SJSA1 (cell line): ENCODE results near the gene AP1M2. TPM values are rescaled to one million over a fixed set of nuclear protein-coding genes. Genes with fewer than 3 reads are reported as not detected.
"Not testable (repeated sequence)": the region's sequence is repeated elsewhere in the genome, so short reads cannot be mapped to it uniquely, and the experiment has no call there.

Source experiments
- DNase-seq, 2 experiments: peaks; one replicate each; pipeline ENCODE4 v3.0.0-alpha.2; 2015 to 2020; ENCODE audit warnings: low spot score in 2 of 2, low read depth in 1 of 2
- H3K27ac ChIP-seq: fragments of 250-450 bp; sonication (Bioruptor Pico); 2 replicates; pipeline ENCODE4 v1.5.1; 2020; ENCODE audit warnings: mild to moderate bottlenecking, moderate library complexity
- H3K27me3 ChIP-seq: fragments of 250-450 bp; sonication (Bioruptor Pico); replicated peaks from 2 replicates; pipeline ENCODE4 v1.5.1; 2020; ENCODE audit warnings: mild to moderate bottlenecking, moderate library complexity
- H3K36me3 ChIP-seq: fragments of 250-450 bp; sonication (Bioruptor Pico); 2 replicates; pipeline ENCODE4 v1.5.1; 2020; ENCODE audit warnings: mild to moderate bottlenecking
- H3K4me1 ChIP-seq: fragments of 250-450 bp; sonication (Bioruptor Pico); replicated peaks from 2 replicates; pipeline ENCODE4 v1.6.1; 2021; ENCODE audit warnings: mild to moderate bottlenecking
- H3K4me3 ChIP-seq: fragments of 250-450 bp; sonication (Bioruptor Pico); 2 replicates; pipeline ENCODE4 v1.5.1; 2020; ENCODE audit warnings: mild to moderate bottlenecking
- H3K9me3 ChIP-seq: fragments of 250-450 bp; sonication (Bioruptor Pico); replicated peaks from 2 replicates; pipeline ENCODE4 v1.5.1; 2020; ENCODE audit warnings: mild to moderate bottlenecking
- total RNA-seq: library from RNA; depleted of rRNA; stranded (reverse); fragments of >200 nt; shearing (Covaris generic); gene quantifications from 2 replicates; pipeline ENCODE4 v1.2.3, GENCODE V29; 2014

Gene AP1M2
- total RNA-seq, 1 experiment from 2014 or later, result 9.9 TPM

- H3K27me3 ChIP-seq, result no peaks in the 10 kb centered on the region
- no peaks in the 10 kb centered on the region for H3K9me3 ChIP-seq
- DNase-seq, result no peak
- H3K4me1 ChIP-seq, result no peaks in the 10 kb centered on the region
- no peak overlapping the region for H3K4me3 ChIP-seq
- H3K27ac ChIP-seq, result no peak overlapping the region
- H3K36me3 ChIP-seq, result peaks cover 77% of the 10 kb centered on the region
These were observed 36.8 kb downstream of the AP1M2 start for GRCh38 chr19:10550336-10550735.

GRCh38 chr19:10549733-10550132 lies 37.4 kb downstream of the AP1M2 start:
- no peak for DNase-seq
- Histone ChIP-seq H3K4me1 (peaks cover 3% of the 10 kb centered on the region), H3K4me3 (no peak overlapping the region), H3K27ac (no peak overlapping the region), H3K27me3 (no peaks in the 10 kb centered on the region), H3K36me3 (peaks cover 71% of the 10 kb centered on the region), H3K9me3 (no peaks in the 10 kb centered on the region)

- no peaks in the 10 kb centered on the region for H3K27me3 ChIP-seq
- DNase-seq, result no peak
- H3K4me3 ChIP-seq, result no peak overlapping the region
- H3K4me1 ChIP-seq, result peaks cover 8% of the 10 kb centered on the region
- no peaks in the 10 kb centered on the region for H3K9me3 ChIP-seq
- no peak overlapping the region for H3K27ac ChIP-seq
- peaks cover 65% of the 10 kb centered on the region for H3K36me3 ChIP-seq
These were observed 38.3 kb downstream of the AP1M2 start for GRCh38 chr19:10548746-10549276.

- H3K9me3 ChIP-seq, result 0 out of 2 replicates have a peak, but pooled peaks cover 6% of the 10 kb centered on the region
- H3K27ac ChIP-seq, result no peak overlapping the region
- peaks cover 47% of the 10 kb centered on the region for H3K36me3 ChIP-seq
- H3K4me1 ChIP-seq, result peaks cover 12% of the 10 kb centered on the region
- DNase-seq, result no peak
- no peak overlapping the region for H3K4me3 ChIP-seq
- H3K27me3 ChIP-seq, result no peaks in the 10 kb centered on the region
These were observed 40.3 kb downstream of the AP1M2 start for GRCh38 chr19:10546817-10547216.

- Histone ChIP-seq H3K9me3 (0 out of 2 replicates have a peak, but pooled peaks cover 6% of the 10 kb centered on the region), H3K4me3 (peak overlapping the region; percentile 100), H3K4me1 (peaks cover 12% of the 10 kb centered on the region), H3K27me3 (no peaks in the 10 kb centered on the region), H3K27ac (no peak overlapping the region), H3K36me3 (peaks cover 31% of the 10 kb centered on the region)
- DNase-seq, result no peak
These were observed 42.3 kb downstream of the AP1M2 start for GRCh38 chr19:10544753-10545251.

- H3K27ac ChIP-seq, result peak overlapping the region; percentile 64
- H3K4me3 ChIP-seq, result peak overlapping the region; percentile 100
- H3K4me1 ChIP-seq, result peaks cover 12% of the 10 kb centered on the region
- H3K36me3 ChIP-seq, result peaks cover 26% of the 10 kb centered on the region
- no peak for DNase-seq
- H3K27me3 ChIP-seq, result no peaks in the 10 kb centered on the region
- H3K9me3 ChIP-seq, result 0 out of 2 replicates have a peak, but pooled peaks cover 6% of the 10 kb centered on the region
These were observed 42.8 kb downstream of the AP1M2 start for GRCh38 chr19:10544242-10544752.

- Histone ChIP-seq H3K27me3 (no peaks in the 10 kb centered on the region), H3K9me3 (0 out of 2 replicates have a peak, but pooled peaks cover 6% of the 10 kb centered on the region), H3K4me1 (peaks cover 12% of the 10 kb centered on the region), H3K4me3 (peak within 1 kb of the TSS; percentile 100), H3K36me3 (peaks cover 19% of the 10 kb centered on the region), H3K27ac (peak within 1 kb of the TSS; percentile 64)
- DNase-seq, result peak; percentile 67 to 74
These were observed 43.5 kb downstream of the AP1M2 start, which contains the start of gene ATG4D for GRCh38 chr19:10543420-10544241. ATG4D (plus strand) TSS chr19:10543904; CDS start chr19:10544091, 187 bp downstream.

GRCh38 chr19:10543059-10543419 lies 44.1 kb downstream of the AP1M2 start:
- no peak overlapping the region for H3K27ac ChIP-seq
- peaks cover 12% of the 10 kb centered on the region for H3K4me1 ChIP-seq
- peaks cover 15% of the 10 kb centered on the region for H3K36me3 ChIP-seq
- no peak for DNase-seq
- H3K27me3 ChIP-seq, result no peaks in the 10 kb centered on the region
- peak overlapping the region; percentile 100; the same call in 1 of the 2 replicates for H3K4me3 ChIP-seq
- 0 out of 2 replicates have a peak, but pooled peaks cover 6% of the 10 kb centered on the region for H3K9me3 ChIP-seq

- not testable (repeated sequence) for DNase-seq, H3K4me1 ChIP-seq, H3K36me3 ChIP-seq, H3K4me3 ChIP-seq, H3K9me3 ChIP-seq, H3K27ac ChIP-seq, H3K27me3 ChIP-seq
These were observed 48.1 kb downstream of the AP1M2 start for GRCh38 chr19:10539016-10539415.

GRCh38 chr19:10538204-10538983 lies 48.7 kb downstream of the AP1M2 start:
- H3K36me3 ChIP-seq, result no peaks in the 10 kb centered on the region

GRCh38 chr19:10537668-10538067 lies 49.4 kb downstream of the AP1M2 start:
- no peaks in the 10 kb centered on the region for H3K36me3 ChIP-seq
- no peak for DNase-seq
- no peak overlapping the region for H3K27ac ChIP-seq
- H3K27me3 ChIP-seq, result 0 out of 2 replicates have a peak, but pooled peaks cover 5% of the 10 kb centered on the region
- no peak overlapping the region for H3K4me3 ChIP-seq
- H3K4me1 ChIP-seq, result 0 out of 2 replicates have a peak, but pooled peaks cover 4% of the 10 kb centered on the region
- 0 out of 2 replicates have a peak, but pooled peaks cover 2% of the 10 kb centered on the region for H3K9me3 ChIP-seq

More at GRCh38 chr19:10538204-10538983, 48.7 kb downstream of the AP1M2 start:
- Histone ChIP-seq H3K27me3 (0 out of 2 replicates have a peak, but pooled peaks cover 5% of the 10 kb centered on the region), H3K4me3 (no peak overlapping the region), H3K9me3 (0 out of 2 replicates have a peak, but pooled peaks cover 6% of the 10 kb centered on the region), H3K4me1 (peaks cover 6% of the 10 kb centered on the region), H3K27ac (no peak overlapping the region)
- DNase-seq, result no peak

GRCh38 chr19:10535613-10536012 lies 51.5 kb downstream of the AP1M2 start:
- H3K4me3 ChIP-seq, result no peak overlapping the region
- no peaks in the 10 kb centered on the region for H3K36me3 ChIP-seq
- H3K9me3 ChIP-seq, result 0 out of 2 replicates have a peak, but pooled peaks cover 2% of the 10 kb centered on the region
- 0 out of 2 replicates have a peak, but pooled peaks cover 4% of the 10 kb centered on the region for H3K4me1 ChIP-seq
- no peak overlapping the region for H3K27ac ChIP-seq
- DNase-seq, result no peak
- 0 out of 2 replicates have a peak, but pooled peaks cover 5% of the 10 kb centered on the region for H3K27me3 ChIP-seq
